Fibroblast of upper back skin (primary cell): ENCODE data around the gene FA2H.
"Not testable (repeated sequence)": the region's sequence is repeated elsewhere in the genome, so short reads cannot be mapped to it uniquely, and the experiment has no call there.

Source experiments
- DNase-seq: peaks from one replicate; pipeline ENCODE4 v3.0.0-alpha.2; 2013

Gene FA2H

GRCh38 chr16:74668877-74669276 is 105.7 kb downstream of the FA2H start:
- DNase-seq = not testable (repeated sequence)

- DNase-seq = peak; percentile 17
Observed at GRCh38 chr16:74667255-74667700, 107.3 kb downstream of the FA2H start.

GRCh38 chr16:74666425-74667254 is 108.0 kb downstream of the FA2H start, which contains the start of gene RFWD3:
RFWD3 (minus strand) TSS chr16:74666877; CDS start chr16:74661449, 5,428 bp downstream.
- DNase-seq = peak; percentile 99

GRCh38 chr16:74666010-74666421 is 108.6 kb downstream of the FA2H start:
- DNase-seq = no peak
